Nephron (organoid): ENCODE measurements around the gene ASIC4.

ENCODE experiments used
- H3K27ac Mint-ChIP-seq, 3 experiments: 2 replicates each; pipeline ENCODE4 v1.8.0; 2020; ENCODE audit warnings: mixed read lengths in 3 of 3, mild to moderate bottlenecking in 2 of 3, moderate library complexity in 1 of 3
- H3K27me3 Mint-ChIP-seq: 2 replicates; pipeline ENCODE4 v1.8.0; 2021; ENCODE audit warnings: low read depth, mild to moderate bottlenecking, moderate library complexity, mixed read lengths
- H3K36me3 Mint-ChIP-seq: 2 replicates; pipeline ENCODE4 v1.8.0; 2020; ENCODE audit warnings: low read depth, mixed read lengths
- H3K4me1 Mint-ChIP-seq: 2 replicates; pipeline ENCODE4 v1.8.0; 2020; ENCODE audit warnings: mixed read lengths
- H3K4me3 Mint-ChIP-seq, 3 experiments: 2 replicates each; pipeline ENCODE4 v1.8.0; 2020; ENCODE audit warnings: mild to moderate bottlenecking in 3 of 3, mixed read lengths in 3 of 3, moderate library complexity in 2 of 3
- H3K9me3 Mint-ChIP-seq: 2 replicates; pipeline ENCODE4 v1.8.0; 2020; ENCODE audit warnings: mixed read lengths
- CTCF ChIP-seq, 3 experiments: fragments of 200-600 bp; sonication (generic); IDR thresholded peaks; one replicate each; pipeline ENCODE4 v1.5.0; 2021; ENCODE audit warnings: antibody characterized with exemption in 3 of 3; ENCODE audit not compliant: unreplicated experiment in 3 of 3

Gene ASIC4

GRCh38 chr2:219516888-219517287, 2.6 kb downstream of the ASIC4 start:
- no peaks in the 10 kb centered on the region for H3K36me3 Mint-ChIP-seq
- no peak overlapping the region for H3K27ac Mint-ChIP-seq

GRCh38 chr2:219517954-219518778, 3.9 kb downstream of the ASIC4 start:
- no peak for TF ChIP-seq CTCF (IDR thresholded peaks at IDR 0.05; ENCODE audit: unreplicated experiment in 3 of 3)
- Mint-ChIP-seq H3K27ac (peak overlapping the region; percentile 21 to 37 (median 36)), H3K9me3 (no peaks in the 10 kb centered on the region), H3K4me1 (peaks cover 76% of the 10 kb centered on the region), H3K27me3 (peaks cover 53% of the 10 kb centered on the region), H3K36me3 (no peaks in the 10 kb centered on the region), H3K4me3 (peak overlapping the region in 2 of 3 experiments; percentile 6 to 18)

More at GRCh38 chr2:219516888-219517287, 2.6 kb downstream of the ASIC4 start:
- no peak for TF ChIP-seq CTCF (IDR thresholded peaks at IDR 0.05; ENCODE audit: unreplicated experiment in 3 of 3)
- no peaks in the 10 kb centered on the region for H3K9me3 Mint-ChIP-seq
- peaks cover 78% of the 10 kb centered on the region for H3K4me1 Mint-ChIP-seq
- peaks cover 62% of the 10 kb centered on the region for H3K27me3 Mint-ChIP-seq
- peak overlapping the region in 1 of 3 experiments; percentile 47 for H3K4me3 Mint-ChIP-seq

- H3K9me3 Mint-ChIP-seq, result no peaks in the 10 kb centered on the region
- peaks cover 43% of the 10 kb centered on the region for H3K27me3 Mint-ChIP-seq
- H3K4me1 Mint-ChIP-seq, result peaks cover 68% of the 10 kb centered on the region
- peak overlapping the region in 1 of 3 experiments; percentile 6 for H3K27ac Mint-ChIP-seq
- H3K4me3 Mint-ChIP-seq, result peak overlapping the region in 1 of 3 experiments; percentile 0
- no peaks in the 10 kb centered on the region for H3K36me3 Mint-ChIP-seq
- no peak for TF ChIP-seq CTCF (IDR thresholded peaks at IDR 0.05; ENCODE audit: unreplicated experiment in 3 of 3)
These were observed 5.2 kb downstream of the ASIC4 start for GRCh38 chr2:219519526-219519916.

GRCh38 chr2:219520079-219520478, 5.8 kb downstream of the ASIC4 start:
- Mint-ChIP-seq H3K27ac (no peak overlapping the region), H3K36me3 (no peaks in the 10 kb centered on the region), H3K9me3 (no peaks in the 10 kb centered on the region), H3K27me3 (peaks cover 39% of the 10 kb centered on the region), H3K4me1 (peaks cover 71% of the 10 kb centered on the region), H3K4me3 (peak overlapping the region in 1 of 3 experiments; percentile 0)
- no peak for TF ChIP-seq CTCF (IDR thresholded peaks at IDR 0.05; ENCODE audit: unreplicated experiment in 3 of 3)

- peak overlapping the region; percentile 63 to 73 (median 66) for H3K4me3 Mint-ChIP-seq
- peaks cover 75% of the 10 kb centered on the region for H3K4me1 Mint-ChIP-seq
- no peaks in the 10 kb centered on the region for H3K9me3 Mint-ChIP-seq
- H3K27me3 Mint-ChIP-seq, result peaks cover 35% of the 10 kb centered on the region
- H3K36me3 Mint-ChIP-seq, result no peaks in the 10 kb centered on the region
- TF ChIP-seq CTCF (IDR thresholded peaks at IDR 0.05; ENCODE audit: unreplicated experiment in 3 of 3), result peak; percentile 60 to 80 (median 65)
- peak overlapping the region; percentile 25 to 50 (median 39) for H3K27ac Mint-ChIP-seq
These were observed 7.0 kb downstream of the ASIC4 start for GRCh38 chr2:219521066-219521880.
